ENCODE measurements around the gene ARHGAP26.
A peak's percentile ranks its signal among the peaks of the same experiment; 100 is the strongest.

The ARHGAP26 gene

GRCh38 chr5:143129910-143130612 is 359.9 kb downstream of the ARHGAP26 start:
- DNase-seq, result no peak

- DNase-seq, result no peak
Measured at GRCh38 chr5:143130613-143131305, 360.6 kb downstream of the ARHGAP26 start.

GRCh38 chr5:143131972-143132371 is 361.8 kb downstream of the ARHGAP26 start:
- DNase-seq, result no peak

- DNase-seq, result no peak
Measured at GRCh38 chr5:143132739-143133138, 362.6 kb downstream of the ARHGAP26 start.

- DNase-seq, result no peak
Measured at GRCh38 chr5:143133721-143134120, 363.5 kb downstream of the ARHGAP26 start.

GRCh38 chr5:143134269-143134668 is 364.1 kb downstream of the ARHGAP26 start:
- no peak for DNase-seq

GRCh38 chr5:143134900-143135299 is 364.7 kb downstream of the ARHGAP26 start:
- DNase-seq, result no peak

GRCh38 chr5:143135832-143136551 is 365.8 kb downstream of the ARHGAP26 start:
- no peak for DNase-seq

- no peak for DNase-seq
Measured at GRCh38 chr5:143138839-143139238, 368.7 kb downstream of the ARHGAP26 start.

- DNase-seq, result no peak
Measured at GRCh38 chr5:143139585-143139984, 369.4 kb downstream of the ARHGAP26 start.

GRCh38 chr5:143140492-143141203 is 370.5 kb downstream of the ARHGAP26 start:
- DNase-seq, result no peak

GRCh38 chr5:143141652-143142051 is 371.5 kb downstream of the ARHGAP26 start:
- DNase-seq, result peak; percentile 79 to 89 (median 81)

GRCh38 chr5:143142596-143143435 is 372.6 kb downstream of the ARHGAP26 start:
- peak; percentile 74 to 95 (median 87) for DNase-seq

GRCh38 chr5:143143973-143144372 is 373.8 kb downstream of the ARHGAP26 start:
- no peak for DNase-seq

GRCh38 chr5:143145243-143146160 is 375.3 kb downstream of the ARHGAP26 start:
- DNase-seq, result peak; percentile 66 to 88 (median 83)

- DNase-seq, result no peak
Measured at GRCh38 chr5:143146161-143146560, 376.0 kb downstream of the ARHGAP26 start.

GRCh38 chr5:143147383-143147782 is 377.2 kb downstream of the ARHGAP26 start:
- DNase-seq, result no peak

- DNase-seq, result no peak
Measured at GRCh38 chr5:143147902-143148301, 377.7 kb downstream of the ARHGAP26 start.

- DNase-seq, result peak in 2 of 3 donors; percentile 39 to 44
Measured at GRCh38 chr5:143148771-143149170, 378.6 kb downstream of the ARHGAP26 start.

- DNase-seq, result no peak
Measured at GRCh38 chr5:143149759-143150158, 379.6 kb downstream of the ARHGAP26 start.
